SW 1271 (cell line): ENCODE measurements around the gene TCP11L2.
A peak's percentile ranks its signal among the peaks of the same experiment; 100 is the strongest.
"Not testable (repeated sequence)": the region's sequence is repeated elsewhere in the genome, so short reads cannot be mapped to it uniquely, and the experiment has no call there.

Experiments
- DNase-seq, 2 experiments: peaks; one replicate each; lab custom pipeline; 2025; lab: John Stamatoyannopoulos, UW

TCP11L2 gene

DNA sequence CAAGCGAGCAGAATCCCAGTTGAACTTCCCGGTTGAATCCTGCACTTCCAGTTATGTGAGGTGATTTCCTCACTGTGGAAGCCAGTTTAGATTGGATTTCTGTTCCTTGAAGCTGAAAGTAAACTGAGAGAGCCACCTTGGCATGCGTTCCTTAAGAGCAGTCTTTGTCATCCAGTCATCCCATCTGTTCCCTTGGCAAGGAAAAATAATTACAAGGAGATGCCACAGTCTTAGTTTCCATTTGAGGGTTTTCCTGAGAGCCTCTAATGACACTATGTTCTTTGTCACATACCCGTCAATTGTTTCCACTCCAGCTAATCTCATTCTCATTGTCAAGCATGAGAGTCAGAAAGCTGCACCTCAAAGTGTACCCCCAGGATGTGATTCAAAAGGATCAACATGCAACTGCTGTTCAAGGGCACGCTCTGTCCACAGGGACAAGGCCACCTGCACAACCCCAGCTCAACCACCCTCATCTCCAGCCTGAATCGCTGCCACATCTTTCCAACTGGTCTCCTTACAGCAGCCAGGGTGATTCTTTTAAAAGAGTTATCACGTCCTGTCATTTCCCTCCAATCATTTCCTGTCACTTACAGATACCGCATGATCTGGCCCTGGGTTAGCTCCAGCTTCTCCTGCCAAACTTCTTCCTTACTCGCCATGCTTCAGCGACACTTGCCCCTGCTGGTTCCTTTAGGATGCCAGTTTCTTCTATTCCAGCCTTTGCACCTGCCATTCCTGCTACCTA lies 18.0 kb upstream of the TCP11L2 start:
- no peak for DNase-seq

DNA sequence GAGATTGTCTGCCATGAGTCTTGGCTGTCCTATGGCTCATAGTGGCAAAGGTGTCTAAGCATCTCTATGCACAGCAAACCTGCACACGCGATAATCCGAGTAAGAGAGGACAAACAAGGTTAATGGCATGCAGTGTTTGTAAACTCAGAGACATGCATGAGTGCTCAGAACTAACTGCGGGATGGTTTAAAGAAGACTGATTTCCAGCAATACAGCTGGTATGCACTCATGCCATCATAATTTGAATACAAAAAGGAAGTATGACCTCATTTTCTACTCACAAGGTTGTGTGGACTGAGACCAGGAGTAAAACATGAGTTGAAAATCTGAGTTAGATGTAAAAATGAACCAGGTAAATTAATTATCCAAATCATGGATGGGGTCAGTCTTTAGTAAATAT lies 16.6 kb upstream of the TCP11L2 start:
- no peak for DNase-seq

GRCh38 chr12:106286576-106287162 lies 15.9 kb upstream of the TCP11L2 start:
- not testable (repeated sequence) for DNase-seq

- DNase-seq, result no peak
Measured at GRCh38 chr12:106287364-106287763, 15.2 kb upstream of the TCP11L2 start.

DNA sequence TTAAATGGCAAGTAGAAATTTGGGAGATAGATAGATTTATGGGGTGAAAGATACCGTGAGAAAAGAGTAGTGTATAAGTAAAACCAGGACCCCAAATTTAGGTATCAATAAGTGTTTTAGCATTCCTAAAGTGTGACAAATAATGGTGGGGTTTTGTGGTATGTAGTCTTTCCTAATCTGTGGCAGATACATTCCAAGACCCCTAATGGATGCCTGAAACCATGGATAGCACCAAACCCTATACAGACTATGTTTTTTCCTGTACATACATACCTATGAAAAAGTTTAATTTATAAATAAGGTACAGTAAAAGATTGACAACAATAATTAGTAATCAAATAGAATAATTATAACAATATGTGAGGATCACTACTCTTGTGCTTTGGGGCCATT lies 14.4 kb upstream of the TCP11L2 start:
- DNase-seq, result no peak

- DNase-seq, result no peak
Measured at GRCh38 chr12:106288494-106289195, 13.9 kb upstream of the TCP11L2 start.

DNA sequence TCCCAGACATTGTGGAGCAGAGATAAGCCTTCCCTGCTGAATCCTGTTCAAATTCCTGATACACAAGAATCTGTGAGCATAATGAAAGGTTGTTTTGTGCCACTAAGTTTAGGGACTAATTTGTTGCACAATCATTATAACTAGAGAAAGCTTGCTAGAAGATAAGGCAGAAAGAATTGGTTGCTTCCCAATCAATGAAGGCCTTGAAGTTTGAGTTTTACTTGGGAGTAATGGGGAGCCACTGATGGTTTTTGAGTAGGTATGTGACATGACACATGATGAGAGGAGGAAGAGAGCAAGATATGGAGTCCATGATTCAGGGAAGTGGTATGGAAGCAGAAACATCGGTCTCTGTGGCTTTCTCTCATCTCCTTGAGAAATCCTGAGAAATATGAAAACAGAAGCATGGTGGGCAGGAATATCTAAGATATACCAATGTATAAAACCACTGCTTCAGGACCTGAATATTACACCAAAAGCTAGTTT lies 13.3 kb upstream of the TCP11L2 start:
- no peak for DNase-seq

GRCh38 chr12:106290666-106291065 lies 11.9 kb upstream of the TCP11L2 start:
- DNase-seq, result no peak

DNA sequence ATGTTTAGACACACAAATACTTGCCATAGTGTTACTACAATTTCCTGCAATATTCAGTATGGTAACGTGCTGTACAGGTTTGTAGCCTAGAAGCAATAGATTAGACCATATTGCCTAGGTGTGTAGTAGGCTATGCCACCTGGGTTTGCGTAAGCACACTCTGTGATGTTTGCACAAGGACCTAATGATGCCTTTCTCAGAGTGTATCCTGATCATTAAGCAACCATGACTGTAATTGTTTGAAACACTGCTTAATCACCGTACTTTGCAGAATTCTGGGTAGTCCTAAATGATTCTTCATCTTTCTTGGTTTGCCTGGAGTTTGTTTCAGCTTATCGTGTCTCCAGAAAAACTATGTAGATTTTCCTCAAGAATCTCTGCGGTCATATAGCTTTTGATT lies 11.2 kb upstream of the TCP11L2 start:
- no peak for DNase-seq

- DNase-seq, result no peak
Measured at GRCh38 chr12:106292339-106292738, 10.2 kb upstream of the TCP11L2 start.

GRCh38 chr12:106296179-106296877 lies 6.2 kb upstream of the TCP11L2 start:
- DNase-seq, result no peak

DNA sequence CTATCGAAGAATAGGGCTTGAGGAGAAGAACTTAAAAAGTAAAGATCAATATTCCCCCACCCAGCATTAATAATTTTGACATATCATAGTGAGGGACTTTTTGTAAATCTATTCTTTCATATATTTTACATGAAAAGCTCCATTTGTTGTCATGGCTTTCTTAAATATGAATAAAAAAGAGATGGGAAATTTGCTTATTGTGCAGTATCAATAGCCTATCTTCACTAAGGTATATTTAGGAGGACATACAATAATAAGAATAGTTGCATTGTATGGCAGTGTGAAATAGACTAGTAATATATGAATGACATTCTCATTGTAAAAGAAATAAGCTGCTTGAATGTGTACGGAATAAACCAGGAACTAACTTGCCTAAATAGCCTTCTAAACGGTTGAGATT lies 5.5 kb upstream of the TCP11L2 start:
- DNase-seq, result no peak

DNA sequence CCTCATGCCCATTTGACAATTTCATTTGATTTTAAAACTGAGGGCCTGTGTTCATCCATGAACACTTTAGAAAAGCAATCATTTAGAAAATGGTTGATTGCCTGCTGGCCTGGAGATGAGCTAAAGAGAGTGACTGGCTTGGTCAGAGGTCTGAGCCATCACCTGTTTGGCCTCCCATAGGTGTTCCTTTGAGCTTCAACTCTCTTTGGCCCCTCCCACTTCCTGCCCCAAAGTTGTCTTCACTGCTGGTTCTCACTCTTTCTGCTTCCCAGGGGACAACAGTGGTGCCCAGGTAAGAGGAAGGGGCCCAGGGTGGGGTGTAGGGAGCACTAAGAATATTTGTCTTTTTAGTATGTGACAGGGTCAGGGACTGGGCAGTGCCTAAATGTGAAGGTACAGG lies 4.9 kb upstream of the TCP11L2 start:
- no peak for DNase-seq

GRCh38 chr12:106299202-106299774 lies 3.2 kb upstream of the TCP11L2 start:
- DNase-seq, result no peak

GRCh38 chr12:106300761-106301160 lies 1.8 kb upstream of the TCP11L2 start:
- no peak for DNase-seq

DNA sequence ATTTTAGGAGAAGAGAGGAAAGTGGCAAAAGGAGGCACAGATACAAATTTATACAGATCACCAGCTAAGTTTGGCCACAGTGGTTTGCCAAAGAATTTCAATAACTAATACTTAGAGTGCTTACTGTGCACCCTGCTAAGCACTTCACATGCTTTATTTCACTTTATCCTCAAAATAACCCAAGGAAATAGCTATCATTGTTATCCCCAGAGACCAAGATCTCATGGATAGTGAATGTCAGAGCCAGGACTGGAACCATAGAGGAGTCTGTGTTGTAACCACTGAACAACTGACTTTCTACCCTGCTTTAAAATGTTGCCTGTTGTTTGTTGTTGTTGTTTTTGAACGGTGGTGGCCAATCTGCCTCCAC lies 1.3 kb upstream of the TCP11L2 start:
- no peak for DNase-seq

- peak in 1 of 2 experiments; percentile 38 for DNase-seq
Measured at GRCh38 chr12:106301611-106302321, 767 bp upstream of the TCP11L2 start.

GRCh38 chr12:106303202-106303820 lies 778 bp downstream of the TCP11L2 start:
- DNase-seq, result peak in 1 of 2 experiments; percentile 29

- DNase-seq, result no peak
Measured at GRCh38 chr12:106304001-106304421, 1.5 kb downstream of the TCP11L2 start.

DNA sequence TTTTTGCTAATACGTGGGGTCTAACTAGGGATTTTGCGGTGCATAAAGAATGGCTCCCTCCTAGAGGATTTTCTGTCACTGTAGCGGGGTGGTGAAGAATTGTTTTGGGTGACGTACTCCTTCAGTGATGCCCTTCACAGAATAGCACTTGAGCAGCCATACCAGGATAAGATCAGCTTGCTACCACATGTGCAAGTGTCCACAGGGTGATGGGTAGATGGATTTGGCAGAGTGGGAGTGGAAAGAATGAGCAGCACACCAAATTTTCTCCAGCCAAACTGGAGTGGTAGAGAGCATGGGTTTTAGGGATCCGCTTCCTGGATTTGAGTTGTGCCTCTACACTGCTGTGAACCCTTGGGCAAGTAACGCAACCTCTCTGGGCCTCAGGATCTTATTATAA lies 2.3 kb downstream of the TCP11L2 start:
- DNase-seq, result no peak

- DNase-seq, result no peak
Measured at GRCh38 chr12:106305376-106305775, 2.8 kb downstream of the TCP11L2 start.
